ENCODE data around the gene SUDS3.
"Not testable (repeated sequence)": the region's sequence is repeated elsewhere in the genome, so short reads cannot be mapped to it uniquely, and the experiment has no call there.

The SUDS3 gene

GRCh38 chr12:118376089-118377020, at the start of gene SUDS3:
Gene SUDS3, plus strand, starts transcription at chr12:118376555. Its CDS starts 137 bp downstream, at chr12:118376692.
- peak; percentile 91 for DNase-seq (ENCODE audit: low read depth, low spot score)

- no peak for DNase-seq (ENCODE audit: low read depth, low spot score)
Measured at GRCh38 chr12:118326991-118327390, 49.4 kb upstream of the SUDS3 start.

- no peak for DNase-seq (ENCODE audit: low read depth, low spot score)
Measured at GRCh38 chr12:118327391-118327790, 49.0 kb upstream of the SUDS3 start.

GRCh38 chr12:118328486-118329330, 47.6 kb upstream of the SUDS3 start:
- DNase-seq (ENCODE audit: low read depth, low spot score), result no peak

- no peak for DNase-seq (ENCODE audit: low read depth, low spot score)
Measured at GRCh38 chr12:118330421-118331018, 45.8 kb upstream of the SUDS3 start.

GRCh38 chr12:118332511-118332910, 43.8 kb upstream of the SUDS3 start:
- no peak for DNase-seq (ENCODE audit: low read depth, low spot score)

- no peak for DNase-seq (ENCODE audit: low read depth, low spot score)
Measured at GRCh38 chr12:118334241-118334640, 42.1 kb upstream of the SUDS3 start.

GRCh38 chr12:118334939-118335567, 41.3 kb upstream of the SUDS3 start:
- DNase-seq (ENCODE audit: low read depth, low spot score), result no peak

GRCh38 chr12:118336123-118336522, 40.2 kb upstream of the SUDS3 start:
- no peak for DNase-seq (ENCODE audit: low read depth, low spot score)

- DNase-seq (ENCODE audit: low read depth, low spot score), result peak; percentile 24
Measured at GRCh38 chr12:118337194-118337838, 39.0 kb upstream of the SUDS3 start.

- no peak for DNase-seq (ENCODE audit: low read depth, low spot score)
Measured at GRCh38 chr12:118342090-118342489, 34.3 kb upstream of the SUDS3 start.

- DNase-seq (ENCODE audit: low read depth, low spot score), result no peak
Measured at GRCh38 chr12:118344829-118345228, 31.5 kb upstream of the SUDS3 start.

GRCh38 chr12:118345355-118345754, 31.0 kb upstream of the SUDS3 start:
- no peak for DNase-seq (ENCODE audit: low read depth, low spot score)

GRCh38 chr12:118346895-118347294, 29.5 kb upstream of the SUDS3 start:
- no peak for DNase-seq (ENCODE audit: low read depth, low spot score)

GRCh38 chr12:118347916-118348315, 28.4 kb upstream of the SUDS3 start:
- no peak for DNase-seq (ENCODE audit: low read depth, low spot score)

- no peak for DNase-seq (ENCODE audit: low read depth, low spot score)
Measured at GRCh38 chr12:118350908-118351559, 25.3 kb upstream of the SUDS3 start.

GRCh38 chr12:118353721-118354120, 22.6 kb upstream of the SUDS3 start:
- no peak for DNase-seq (ENCODE audit: low read depth, low spot score)

- not testable (repeated sequence) for DNase-seq (ENCODE audit: low read depth, low spot score)
Measured at GRCh38 chr12:118354503-118354902, 21.9 kb upstream of the SUDS3 start.

- no peak for DNase-seq (ENCODE audit: low read depth, low spot score)
Measured at GRCh38 chr12:118354903-118355302, 21.5 kb upstream of the SUDS3 start.

GRCh38 chr12:118355843-118356242, 20.5 kb upstream of the SUDS3 start:
- no peak for DNase-seq (ENCODE audit: low read depth, low spot score)

All from astrocyte of the hippocampus (primary cell).